Ureter (tissue), 1 donor: ENCODE results near the gene MKNK1. TPM values are rescaled to one million over a fixed set of nuclear protein-coding genes. Genes with fewer than 3 reads are reported as not detected.

Experiments
- DNase-seq: peaks from one replicate; pipeline ENCODE4 v3.0.0-alpha.2; 2020; ENCODE audit warnings: low spot score
- total RNA-seq: library from RNA; stranded (reverse); gene quantifications from one replicate; pipeline ENCODE4 v1.2.4, GENCODE V29; 2023
- donor health status: DM: yes; HTN: yes; CAD: no.

The MKNK1 gene
- total RNA-seq, 1 donor from 2014 or later = 66.9 TPM

DNA sequence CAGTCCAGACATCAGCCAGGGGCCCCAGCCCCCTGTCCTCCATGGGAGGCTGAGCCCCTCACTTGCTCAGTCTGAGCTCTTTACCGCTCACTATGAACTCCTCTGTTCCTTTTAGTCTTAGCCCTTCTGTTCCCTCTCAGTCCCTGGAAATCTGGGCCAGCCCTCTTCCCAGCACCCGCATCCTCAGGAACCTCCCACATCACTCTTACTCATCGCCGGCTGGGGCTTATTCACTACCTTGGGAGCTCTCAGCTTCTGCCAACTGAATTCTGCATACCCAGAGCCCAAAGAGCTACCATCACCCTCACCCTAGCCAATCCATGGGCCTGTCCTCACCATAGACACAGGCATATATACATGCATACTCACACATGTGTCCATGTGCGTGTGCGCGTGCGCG, 64.1 kb downstream of the MKNK1 start:
- no peak for DNase-seq

DNA sequence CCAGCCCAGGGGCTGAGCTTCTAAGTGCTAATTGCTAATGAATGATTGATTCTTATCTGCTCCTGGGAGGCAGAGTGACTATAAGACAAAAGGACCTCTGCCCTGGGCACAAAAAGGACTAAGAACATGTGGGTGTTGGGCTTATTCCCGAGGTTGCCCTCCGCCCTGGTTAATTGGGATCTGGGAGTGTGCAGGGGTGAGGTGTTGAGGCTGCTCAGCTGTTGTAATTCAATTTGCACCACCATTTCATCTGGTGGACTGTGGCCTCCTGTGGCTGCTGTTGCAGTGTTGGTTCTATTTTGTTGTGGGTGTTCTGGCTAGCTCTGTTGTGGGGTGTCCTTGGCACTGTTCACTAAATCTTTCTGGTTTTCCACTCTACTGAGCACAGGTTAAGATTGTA, 65.9 kb downstream of the MKNK1 start:
- no peak for DNase-seq

DNA sequence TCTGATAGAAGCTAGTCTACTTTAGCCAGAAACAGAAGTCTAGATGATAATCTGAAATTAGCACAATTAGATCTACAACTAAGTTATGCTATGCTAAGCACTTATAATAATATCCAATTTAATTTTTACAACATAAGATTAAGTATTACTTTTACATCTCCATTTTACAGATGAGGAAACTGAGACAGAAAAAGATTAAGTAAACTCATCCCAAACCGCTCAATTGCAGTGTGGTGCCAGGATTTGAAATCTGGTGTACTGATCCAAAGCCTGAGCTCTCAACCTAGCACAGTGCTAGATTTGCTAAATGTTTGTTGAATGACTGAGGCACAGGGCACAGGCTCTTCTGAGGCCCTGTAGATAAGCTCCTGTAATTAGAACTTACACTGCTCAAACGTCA, 66.4 kb downstream of the MKNK1 start:
- no peak for DNase-seq

DNA sequence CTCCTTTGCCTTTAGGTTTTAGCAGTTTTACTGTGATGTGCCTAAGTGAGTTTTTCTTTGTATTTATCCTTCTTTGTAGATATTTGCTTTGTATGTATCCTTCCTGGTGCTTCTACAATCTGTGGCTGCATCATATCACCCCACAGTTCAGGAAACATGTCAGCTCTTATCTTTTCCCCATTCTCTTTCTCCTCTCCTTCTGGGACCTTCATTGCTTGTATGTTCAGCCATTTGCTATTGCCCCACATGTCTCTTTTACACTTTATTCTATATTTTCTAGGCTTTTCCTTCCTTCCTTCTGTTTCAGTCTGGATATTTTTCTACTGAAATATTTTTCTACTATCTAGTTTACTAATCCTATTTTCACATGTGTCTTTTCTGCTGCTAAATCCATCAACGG, 67.5 kb downstream of the MKNK1 start:
- no peak for DNase-seq

DNA sequence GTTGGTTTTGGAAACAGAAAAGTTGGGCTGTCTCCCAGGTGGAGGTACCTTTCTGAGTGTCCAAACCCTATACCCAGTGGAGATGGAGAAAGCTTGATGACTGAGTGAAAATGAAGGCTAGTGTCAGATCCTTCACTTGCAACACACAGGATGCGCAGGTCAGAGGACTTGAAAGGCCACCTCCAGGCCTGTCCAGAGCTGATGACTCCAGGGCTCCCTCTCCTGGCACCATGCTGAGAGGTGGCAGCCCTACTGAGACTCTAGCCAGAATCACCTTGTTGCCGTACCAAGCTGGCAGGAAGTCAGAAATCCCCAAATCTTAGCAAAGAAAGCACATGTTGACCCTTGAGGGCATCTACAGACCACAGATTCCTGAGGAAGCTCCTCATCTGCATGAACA, 69.0 kb downstream of the MKNK1 start:
- DNase-seq = no peak

DNA sequence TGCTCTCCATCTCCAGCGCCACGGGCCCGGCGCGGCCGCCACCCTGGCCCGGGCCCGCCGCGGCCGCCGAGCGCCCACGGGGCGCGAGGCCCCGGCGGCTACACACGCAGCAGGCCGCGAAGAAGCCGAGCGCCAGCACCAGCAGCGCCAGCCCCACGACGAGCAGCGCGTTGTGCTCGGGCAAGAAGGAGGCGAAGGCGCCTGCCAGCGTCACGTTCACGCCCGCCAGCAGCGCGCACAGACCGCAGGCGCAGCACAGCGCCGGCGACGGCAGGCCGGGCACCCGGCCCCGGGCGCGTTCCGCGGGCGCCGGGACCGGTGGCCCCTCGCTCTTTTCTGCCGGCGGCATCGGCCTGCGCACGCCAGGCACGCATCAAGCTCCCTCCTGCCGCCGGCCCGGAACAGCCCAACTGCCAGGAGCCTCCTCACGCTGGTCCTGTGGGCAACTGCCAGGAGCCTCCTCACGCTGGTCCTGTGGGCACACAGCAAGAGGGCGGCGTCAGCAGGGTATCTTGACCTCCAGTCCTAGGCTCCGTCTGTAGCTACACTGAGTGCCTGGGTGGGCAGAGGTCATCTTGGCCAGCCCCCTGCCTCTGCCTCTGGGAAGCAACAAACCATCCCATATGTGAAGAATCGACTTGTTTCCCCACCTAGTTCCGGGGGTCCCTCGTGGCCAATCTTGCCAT, 70.7 kb downstream of the MKNK1 start:
- DNase-seq = no peak

DNA sequence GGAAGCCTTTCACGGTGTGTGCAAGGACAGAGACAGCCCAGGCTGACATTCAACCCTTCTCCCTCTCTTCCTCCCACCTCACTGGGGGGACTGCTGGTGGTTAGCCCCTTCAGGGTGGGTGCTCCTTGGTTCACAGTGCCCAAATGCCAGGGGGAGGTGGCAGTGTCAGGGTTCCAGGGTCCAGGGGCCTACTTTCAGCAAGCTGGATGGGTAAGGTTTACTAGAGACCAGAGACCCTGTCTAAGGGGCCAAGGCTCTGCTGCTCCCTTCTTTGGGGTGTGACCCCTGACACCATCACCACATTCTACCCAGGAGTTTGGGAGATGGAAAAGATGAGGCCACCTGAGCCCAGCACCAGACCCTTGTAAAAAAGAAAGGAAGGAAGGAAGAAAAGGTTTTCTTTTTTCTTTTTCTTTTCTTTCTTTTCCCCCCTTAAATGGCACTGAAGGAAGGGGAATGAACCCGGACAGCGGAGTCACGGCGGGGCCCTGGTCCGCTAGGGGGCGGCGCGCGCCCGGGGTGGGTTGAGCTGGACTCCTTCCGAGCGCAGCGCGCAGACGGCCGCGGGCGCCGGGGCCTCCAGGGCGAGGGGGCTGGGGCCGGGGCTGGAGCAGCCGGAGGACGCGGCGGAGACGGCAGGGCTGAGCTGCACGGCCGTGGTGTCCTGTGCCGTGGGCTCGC, 71.4 kb downstream of the MKNK1 start:
- peak; percentile 80 for DNase-seq

DNA sequence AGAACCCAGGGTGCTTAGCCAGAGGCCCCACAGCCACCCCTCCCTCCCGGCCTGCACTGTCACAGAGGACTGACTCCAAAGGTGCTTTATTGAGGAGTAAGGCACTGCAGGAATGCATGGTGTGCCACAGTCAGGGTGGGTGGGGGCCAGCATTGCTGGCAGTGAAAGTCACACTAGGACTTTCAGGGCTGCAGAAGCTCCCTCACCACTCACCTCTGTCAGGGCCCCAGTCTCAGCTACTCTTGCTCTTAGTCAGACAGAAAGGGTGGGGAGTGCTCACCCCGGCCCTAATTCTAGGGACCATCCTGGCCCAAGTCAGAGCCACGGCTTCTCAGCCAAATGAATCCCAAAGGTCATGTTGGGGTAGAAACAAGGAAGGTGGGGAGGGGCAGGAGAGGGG, 72.0 kb downstream of the MKNK1 start:
- DNase-seq = no peak

DNA sequence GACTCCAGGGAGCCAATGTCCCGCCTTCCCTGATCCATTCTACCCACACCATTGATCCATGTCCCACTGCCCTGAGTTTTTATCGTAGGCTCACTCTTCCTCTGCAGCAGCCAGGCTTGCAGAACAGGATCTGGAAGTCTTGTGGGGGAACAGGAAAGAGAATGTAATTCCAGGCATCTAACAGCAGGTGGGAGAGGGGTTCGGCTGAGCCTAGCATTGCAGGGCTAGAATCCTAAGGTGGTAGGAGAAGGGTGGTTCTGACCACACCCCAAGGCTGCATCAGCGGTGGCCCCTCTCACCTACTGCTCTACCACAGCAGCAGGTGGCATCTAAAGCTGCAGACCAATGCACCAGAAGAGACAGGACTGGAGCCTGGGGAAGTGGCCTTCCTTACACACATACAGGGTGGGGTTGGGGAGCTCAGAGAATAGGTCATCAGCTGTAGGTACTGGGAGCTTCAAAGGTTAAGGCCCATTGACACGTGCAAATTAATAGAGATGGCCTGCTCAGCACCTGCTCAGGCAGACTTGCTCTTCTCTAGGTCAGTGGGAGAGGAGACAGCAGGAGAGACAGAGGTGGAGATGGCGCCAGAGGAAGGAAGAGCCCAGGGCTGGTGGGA, 73.2 kb downstream of the MKNK1 start:
- DNase-seq = peak; percentile 70

DNA sequence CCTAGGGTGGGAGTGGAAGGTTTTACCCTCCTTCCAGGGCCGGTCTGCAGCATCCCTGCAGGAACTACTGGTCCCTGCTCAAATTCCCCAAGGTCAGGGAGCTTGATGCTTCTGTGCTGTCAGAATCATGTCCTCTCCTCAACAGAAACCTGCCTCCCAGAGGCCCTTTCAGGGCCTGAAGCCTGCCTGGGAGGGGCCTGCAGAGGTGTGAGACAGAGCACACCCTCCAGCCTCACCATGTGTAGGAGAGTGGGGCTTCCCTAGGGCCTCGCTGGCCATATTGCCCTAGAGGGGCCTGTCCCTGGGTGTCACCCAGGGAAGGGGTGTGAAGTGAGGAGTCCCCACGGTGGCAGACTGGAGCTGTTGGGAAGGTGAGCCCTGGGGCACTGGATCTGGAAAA, 73.8 kb downstream of the MKNK1 start:
- DNase-seq = no peak

DNA sequence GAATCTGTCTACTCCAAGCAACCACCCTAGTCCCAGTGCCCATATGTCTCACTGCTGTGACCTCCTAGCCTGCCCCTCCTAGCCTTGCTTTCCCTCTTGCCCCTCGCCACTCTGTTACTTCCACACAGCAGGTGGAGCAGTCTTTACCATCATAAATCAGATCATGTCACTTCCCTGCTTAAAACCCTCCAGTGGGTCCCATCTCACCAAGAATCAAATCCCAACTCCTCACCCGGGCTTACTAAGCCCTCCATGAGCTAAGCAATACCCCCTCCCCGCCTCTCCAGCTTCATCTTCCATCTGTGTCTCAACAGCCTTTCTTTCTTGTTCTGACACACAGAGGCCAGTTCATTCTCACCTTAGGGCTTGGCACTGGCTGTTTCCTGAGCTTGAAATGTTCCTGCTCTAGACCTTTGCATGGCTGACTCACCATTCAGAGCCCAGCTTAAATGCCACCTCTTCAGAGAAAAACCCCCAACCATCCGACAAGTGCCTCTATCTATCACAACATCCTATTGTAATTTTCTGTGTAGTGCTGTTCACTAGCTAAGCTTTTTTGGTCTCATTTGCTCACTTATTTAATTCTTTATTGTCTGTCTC, 74.9 kb downstream of the MKNK1 start:
- DNase-seq = no peak

DNA sequence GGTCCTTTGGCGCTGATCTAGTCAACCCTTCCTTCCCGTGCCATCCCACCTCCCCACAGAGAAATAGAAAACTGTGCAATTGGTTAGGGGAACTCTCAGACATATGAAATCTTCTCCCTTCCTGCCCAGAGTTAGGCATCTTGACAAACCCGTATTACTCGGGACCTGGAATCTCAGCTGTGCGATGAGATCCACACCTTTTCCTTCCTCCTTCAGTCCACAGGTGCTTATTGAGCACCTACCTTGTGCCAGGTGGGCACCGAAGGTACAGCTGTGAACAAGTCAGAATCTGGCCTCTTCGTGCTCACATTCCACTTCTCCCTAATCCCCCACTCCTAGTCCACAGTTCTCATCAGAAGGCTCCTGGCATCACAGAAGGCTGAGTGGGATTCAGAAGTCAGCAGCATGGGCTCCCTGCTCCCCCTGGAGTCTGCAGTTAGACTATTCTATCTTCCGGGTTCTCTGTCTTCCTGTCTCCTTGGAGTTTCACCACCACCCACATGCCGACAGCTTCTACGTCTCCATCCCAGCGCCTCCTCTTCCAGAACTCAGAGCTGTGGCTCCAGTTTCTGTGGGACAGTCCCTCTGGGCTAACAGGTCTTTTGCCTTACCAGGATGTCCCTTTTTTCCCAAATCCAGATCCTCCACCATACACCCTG, 75.6 kb downstream of the MKNK1 start:
- no peak for DNase-seq

DNA sequence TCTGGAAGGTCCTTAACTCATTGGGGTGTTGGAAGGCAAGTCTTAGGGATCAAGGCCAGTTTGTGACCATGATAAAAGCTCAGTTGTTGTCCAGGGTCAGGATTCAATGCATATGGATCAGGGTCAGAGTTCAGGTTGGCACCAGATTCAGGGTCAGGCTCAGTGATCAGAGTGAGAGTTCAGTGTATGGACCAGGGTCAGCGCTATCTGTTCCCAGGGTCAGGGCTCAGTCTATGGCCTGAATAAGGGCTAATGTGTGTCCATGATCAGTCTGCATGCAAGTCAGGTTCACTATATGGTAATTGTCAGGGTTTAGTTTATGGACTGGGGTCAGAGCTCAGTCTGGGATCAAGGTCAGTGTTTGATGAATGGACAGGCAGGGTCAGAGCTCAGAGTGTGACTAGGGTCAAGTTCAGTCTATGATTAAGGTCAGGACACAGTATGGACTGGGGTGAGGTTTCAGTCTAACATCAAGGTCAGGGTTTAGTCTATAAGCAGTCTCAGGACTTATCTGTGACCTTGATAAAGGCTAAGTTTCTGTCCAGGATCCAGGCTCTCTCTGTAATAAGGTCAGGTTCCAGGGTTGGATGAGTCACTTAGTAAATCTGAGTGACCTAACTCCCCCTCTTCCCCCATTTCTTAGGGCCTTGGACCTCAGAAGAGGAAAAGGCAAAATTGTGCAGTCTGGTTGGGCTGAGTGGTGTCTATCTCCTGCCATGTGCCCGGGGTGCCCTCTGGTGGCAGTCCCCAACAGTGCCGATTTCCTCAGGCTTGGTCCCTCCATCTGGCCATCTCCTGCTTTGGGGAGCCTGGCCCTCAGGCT, 76.4 kb downstream of the MKNK1 start:
- DNase-seq = peak; percentile 84

DNA sequence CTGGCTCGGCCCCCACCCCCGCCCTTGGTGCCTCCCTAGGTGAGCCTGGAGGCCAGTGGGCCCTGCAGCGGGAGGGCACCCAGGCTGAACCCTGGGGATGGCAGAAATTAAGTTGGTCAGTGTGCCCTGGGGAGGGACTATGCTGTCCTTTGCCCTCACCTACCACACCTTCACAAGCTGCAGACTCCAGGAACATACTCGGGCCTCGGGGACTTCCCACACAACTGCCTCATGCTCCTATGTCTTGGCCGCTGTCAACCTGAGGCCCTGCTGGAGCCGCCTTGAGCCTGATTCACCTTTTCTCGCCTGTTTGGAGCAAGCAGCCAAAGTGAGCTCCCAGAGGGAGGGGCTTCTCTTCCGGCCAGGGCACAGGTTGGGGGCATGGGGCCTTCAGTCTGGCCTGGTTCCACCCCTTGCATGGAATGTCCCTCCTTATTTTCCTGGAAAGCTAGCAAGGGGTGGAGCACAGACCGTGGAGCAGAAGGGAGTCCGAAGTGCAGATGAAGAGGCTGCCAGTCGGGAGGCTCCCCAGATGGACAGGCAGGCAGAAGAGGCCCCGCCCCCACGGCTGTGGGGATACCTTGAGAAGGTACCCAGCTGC, 77.3 kb downstream of the MKNK1 start:
- DNase-seq = no peak

DNA sequence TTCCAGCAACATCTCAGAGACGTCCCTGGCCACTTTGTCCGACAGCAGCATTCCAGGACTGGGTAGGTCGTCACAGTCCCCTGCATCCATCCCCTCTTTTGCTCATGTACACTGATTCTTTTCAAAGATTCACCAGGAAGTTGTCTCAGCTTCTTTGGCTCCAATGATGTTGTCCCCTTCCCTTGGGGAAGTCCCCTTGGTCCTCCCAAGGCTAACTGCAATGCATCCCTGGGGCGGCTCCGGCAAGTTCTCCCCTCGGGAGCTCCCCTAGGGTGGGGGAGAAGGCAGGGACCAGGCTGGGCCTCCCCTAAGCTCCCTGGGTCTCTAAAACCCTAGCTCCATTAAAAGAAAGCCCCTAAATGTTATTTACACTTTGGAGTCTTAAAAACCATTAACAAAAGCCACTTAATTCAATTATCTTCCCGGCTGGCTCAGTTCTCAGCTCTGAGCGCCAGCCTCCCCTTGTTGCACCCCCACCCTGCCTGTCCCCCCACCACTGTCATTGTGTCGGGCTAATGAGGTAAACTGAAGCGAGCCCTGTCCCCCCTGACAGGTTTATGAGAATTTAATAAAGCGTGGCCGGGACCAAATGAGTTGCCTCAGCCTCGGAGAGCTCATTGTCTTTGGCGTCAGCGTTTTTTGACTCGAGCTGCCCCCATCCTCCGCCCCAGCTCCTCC, 77.9 kb downstream of the MKNK1 start:
- DNase-seq = no peak

DNA sequence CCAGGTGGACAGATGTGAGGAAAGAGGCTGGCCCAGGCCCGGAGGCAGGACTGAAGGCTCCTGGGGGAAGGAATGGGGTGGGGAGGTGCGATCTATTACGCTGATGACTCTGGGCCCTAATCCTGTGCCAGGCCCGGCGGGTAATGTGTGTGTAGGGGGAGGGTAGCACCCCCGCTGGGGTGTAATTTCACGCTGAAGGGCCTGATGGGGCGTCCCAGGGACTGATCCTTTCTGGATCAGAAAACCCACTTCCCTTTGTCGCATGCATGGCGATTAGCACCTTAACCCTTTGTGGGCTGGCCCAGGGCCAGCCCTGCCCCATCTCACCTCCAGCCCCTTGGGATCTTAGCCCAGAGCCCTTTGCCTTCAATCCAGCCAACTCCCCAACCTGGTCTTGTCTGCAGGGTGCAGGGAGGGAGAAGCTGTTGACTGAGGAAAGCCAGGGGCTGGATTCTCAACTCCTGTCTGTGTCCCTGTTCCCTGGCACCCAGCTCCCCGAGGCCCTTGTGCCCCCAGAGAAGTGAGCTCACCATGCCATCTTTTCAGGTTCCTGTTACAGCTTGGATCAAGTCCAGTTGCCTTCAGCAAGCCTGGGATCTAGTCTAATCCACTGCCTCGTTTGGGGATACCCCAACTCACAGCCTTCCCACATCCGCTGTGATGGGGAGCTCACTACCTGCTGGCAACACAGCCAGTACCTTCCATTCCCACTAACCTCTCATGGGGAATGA, 78.7 kb downstream of the MKNK1 start:
- DNase-seq = no peak

DNA sequence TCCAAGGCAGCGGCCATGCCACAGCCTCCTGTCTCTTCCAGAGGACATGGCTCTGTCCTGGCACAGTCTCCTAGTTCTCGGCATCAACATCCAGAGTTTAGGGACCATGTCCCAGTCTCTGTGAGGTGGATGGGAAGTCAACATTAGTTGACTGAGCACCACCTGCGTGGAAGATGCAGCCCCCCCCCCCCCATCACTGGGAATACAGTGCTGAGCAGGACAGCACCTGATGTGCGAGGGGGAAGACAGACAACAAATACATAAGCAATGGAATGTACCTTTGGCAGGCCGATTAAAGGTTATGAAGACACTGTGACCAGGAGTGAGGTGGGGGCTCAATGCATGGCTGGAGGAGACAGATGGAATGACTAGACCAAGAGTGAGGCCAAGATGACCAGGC, 79.2 kb downstream of the MKNK1 start:
- no peak for DNase-seq

DNA sequence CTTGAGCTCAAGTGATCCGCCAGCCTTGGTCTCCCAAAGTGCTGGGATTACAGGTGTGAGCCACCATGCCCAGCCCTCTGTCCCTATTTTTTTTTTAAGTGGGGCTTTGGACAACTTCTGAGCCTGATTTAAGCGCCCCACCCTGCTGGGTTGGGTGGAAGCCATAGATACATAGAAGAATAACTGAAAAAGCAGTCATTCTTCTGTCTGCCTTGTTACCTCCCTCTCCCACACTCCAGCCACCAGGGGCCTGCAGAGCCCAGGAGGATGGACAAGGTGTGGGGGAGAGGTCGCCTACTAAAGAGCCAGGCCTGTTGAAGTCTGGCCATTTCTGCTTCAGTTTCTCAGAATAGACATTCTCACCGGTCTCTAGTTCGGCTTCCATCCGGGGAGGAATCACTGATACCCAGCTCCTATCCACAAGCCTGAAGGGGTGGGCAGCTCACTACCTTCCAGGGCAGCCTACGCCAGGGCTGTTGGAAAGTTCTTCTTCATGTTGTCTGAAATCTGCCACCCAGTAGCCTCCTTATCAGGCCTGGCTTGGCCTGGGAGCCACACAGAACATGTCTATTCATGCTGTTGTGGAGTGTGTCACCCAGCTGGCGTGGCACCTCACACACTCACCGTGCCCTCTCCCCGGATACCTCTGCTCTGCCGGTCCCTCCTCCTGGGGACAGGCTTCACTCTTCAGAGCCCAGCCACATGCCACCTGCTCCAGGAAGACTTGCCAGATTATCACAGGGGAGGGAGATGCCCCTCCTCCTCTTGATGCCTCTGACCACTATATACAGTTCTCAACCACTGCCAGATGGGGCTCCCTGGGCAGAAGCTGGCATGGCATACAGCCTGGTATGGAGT, 80.3 kb downstream of the MKNK1 start:
- DNase-seq = peak; percentile 67

DNA sequence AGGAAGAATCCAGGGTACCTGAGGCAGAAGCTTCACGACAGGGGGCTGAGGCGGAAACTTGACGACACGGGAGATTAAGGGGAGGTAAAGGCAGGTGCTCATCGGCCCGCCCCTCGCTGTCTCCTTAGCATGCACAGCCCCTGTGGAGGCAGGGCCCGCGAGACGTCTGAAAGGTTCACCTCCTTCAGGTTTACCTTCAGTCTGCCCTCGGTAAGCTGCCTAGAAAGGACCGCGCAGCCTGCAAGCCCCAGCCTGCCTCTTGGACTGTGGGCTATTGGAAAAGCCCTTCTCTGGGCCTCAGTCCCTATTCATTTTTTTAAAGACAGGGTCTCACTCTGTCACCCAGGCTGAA, 81.1 kb downstream of the MKNK1 start:
- DNase-seq = no peak
